Measurements from ENCODE around the gene PADI1.

PADI1 gene

DNA sequence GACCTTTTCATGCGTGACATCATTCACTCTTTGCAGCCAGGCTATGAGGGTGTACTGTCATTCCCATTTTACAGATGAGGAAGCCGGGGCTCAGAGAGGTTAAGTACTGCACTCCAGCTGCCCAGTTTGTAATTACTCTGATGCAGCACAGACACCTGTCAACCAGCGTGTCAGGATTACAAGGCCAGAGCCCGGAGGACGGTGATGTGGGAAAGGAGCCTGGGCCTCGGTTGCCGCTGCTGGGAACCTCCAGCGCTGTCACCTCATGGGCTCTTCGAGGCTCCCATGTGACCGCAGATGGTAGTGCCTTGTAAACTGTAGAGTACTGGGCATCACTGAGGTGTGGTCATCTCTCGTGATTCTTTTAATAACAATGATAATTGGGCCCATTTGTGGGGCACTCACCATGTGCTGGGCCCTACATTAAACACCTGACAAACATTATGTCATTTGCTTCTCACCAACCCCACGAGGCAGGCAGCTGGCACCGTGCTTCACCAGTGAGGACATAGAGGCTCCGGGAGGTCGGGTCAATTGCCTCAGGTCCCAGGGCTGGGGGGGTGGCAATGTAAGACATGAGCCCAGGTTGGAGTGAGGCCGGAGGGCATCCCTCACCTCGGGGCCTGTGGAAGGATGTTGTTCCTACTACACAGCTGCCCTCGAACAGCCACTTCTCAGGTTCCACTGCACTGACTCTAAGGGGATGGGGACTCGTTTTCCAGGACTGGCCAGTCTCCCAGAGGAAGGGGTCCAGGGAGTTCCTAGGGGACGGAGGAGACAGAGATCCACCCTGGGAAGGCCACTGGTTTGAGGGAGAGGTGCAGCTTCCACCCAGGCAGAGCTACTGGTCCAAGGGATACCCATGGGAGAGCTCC, 42.8 kb upstream of the PADI1 start:
- Histone ChIP-seq H3K36me3 (no peaks in the 10 kb centered on the region), H3K9me3 (ENCODE audit: severe bottlenecking) (no peaks in the 10 kb centered on the region), H3K4me3 (ENCODE audit: low read depth, low read length) (no peak overlapping the region), H3K27ac (no peak overlapping the region), H3K27me3 (ENCODE audit: insufficient read depth, low read depth, severe bottlenecking) (no peaks in the 10 kb centered on the region)
- TF ChIP-seq, protein P1, sequence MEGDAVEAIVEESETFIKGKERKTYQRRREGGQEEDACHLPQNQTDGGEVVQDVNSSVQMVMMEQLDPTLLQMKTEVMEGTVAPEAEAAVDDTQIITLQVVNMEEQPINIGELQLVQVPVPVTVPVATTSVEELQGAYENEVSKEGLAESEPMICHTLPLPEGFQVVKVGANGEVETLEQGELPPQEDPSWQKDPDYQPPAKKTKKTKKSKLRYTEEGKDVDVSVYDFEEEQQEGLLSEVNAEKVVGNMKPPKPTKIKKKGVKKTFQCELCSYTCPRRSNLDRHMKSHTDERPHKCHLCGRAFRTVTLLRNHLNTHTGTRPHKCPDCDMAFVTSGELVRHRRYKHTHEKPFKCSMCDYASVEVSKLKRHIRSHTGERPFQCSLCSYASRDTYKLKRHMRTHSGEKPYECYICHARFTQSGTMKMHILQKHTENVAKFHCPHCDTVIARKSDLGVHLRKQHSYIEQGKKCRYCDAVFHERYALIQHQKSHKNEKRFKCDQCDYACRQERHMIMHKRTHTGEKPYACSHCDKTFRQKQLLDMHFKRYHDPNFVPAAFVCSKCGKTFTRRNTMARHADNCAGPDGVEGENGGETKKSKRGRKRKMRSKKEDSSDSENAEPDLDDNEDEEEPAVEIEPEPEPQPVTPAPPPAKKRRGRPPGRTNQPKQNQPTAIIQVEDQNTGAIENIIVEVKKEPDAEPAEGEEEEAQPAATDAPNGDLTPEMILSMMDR (IDR thresholded peaks at IDR 0.05; ENCODE audit: low read depth, low read length): no peak
- DNase-seq: no peak

DNA sequence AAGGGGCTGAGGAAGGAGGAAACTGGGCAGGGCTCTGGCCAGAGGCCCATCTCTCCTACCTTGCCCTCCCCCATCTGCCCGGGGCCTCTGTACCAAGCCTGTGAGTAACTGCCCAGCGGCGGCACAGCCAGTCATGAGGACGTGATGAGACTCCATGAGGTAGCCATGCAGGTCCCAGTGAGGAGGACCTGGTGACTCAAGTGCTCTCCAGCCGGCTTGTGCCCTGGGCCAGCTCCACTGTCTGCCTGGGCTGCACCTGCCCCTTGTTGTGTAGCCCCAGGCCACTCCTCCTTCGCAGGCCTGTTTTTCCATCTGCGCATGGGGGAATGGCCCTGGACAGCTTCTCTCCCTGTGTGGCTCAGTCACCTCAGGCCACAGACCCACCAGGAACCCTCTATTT, 42.0 kb upstream of the PADI1 start:
- no peaks in the 10 kb centered on the region for H3K27me3 ChIP-seq (ENCODE audit: insufficient read depth, low read depth, severe bottlenecking)
- DNase-seq: no peak
- no peaks in the 10 kb centered on the region for H3K36me3 ChIP-seq
- no peak overlapping the region for H3K27ac ChIP-seq
- H3K9me3 ChIP-seq (ENCODE audit: severe bottlenecking): no peaks in the 10 kb centered on the region
- TF ChIP-seq, protein P1 (IDR thresholded peaks at IDR 0.05; ENCODE audit: low read depth, low read length): no peak
- H3K4me3 ChIP-seq (ENCODE audit: low read depth, low read length): no peak overlapping the region

DNA sequence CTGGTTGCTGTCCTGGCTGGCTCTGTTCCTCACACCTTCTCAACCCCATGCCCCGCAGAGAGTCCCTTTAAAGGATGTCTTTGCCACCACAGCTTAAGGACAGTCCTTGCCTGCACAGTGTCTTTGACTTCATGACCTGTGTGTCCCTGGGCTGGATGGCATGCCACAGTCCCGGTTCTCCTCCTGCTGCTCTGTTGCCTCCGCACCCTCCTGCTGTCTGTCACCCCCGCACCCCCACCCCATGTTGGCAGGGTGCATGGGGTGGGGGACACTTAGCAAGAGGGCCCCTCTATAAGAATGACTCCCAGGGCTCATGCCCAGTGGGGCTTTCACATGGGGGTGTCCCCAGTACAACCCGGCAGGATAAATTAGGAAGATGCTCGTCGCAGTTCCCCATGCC, 41.6 kb upstream of the PADI1 start:
- DNase-seq: no peak
- TF ChIP-seq, protein P1 (IDR thresholded peaks at IDR 0.05; ENCODE audit: low read depth, low read length): no peak
- no peaks in the 10 kb centered on the region for H3K9me3 ChIP-seq (ENCODE audit: severe bottlenecking)
- H3K4me3 ChIP-seq (ENCODE audit: low read depth, low read length): no peak overlapping the region
- no peaks in the 10 kb centered on the region for H3K36me3 ChIP-seq
- no peaks in the 10 kb centered on the region for H3K27me3 ChIP-seq (ENCODE audit: insufficient read depth, low read depth, severe bottlenecking)
- no peak overlapping the region for H3K27ac ChIP-seq

DNA sequence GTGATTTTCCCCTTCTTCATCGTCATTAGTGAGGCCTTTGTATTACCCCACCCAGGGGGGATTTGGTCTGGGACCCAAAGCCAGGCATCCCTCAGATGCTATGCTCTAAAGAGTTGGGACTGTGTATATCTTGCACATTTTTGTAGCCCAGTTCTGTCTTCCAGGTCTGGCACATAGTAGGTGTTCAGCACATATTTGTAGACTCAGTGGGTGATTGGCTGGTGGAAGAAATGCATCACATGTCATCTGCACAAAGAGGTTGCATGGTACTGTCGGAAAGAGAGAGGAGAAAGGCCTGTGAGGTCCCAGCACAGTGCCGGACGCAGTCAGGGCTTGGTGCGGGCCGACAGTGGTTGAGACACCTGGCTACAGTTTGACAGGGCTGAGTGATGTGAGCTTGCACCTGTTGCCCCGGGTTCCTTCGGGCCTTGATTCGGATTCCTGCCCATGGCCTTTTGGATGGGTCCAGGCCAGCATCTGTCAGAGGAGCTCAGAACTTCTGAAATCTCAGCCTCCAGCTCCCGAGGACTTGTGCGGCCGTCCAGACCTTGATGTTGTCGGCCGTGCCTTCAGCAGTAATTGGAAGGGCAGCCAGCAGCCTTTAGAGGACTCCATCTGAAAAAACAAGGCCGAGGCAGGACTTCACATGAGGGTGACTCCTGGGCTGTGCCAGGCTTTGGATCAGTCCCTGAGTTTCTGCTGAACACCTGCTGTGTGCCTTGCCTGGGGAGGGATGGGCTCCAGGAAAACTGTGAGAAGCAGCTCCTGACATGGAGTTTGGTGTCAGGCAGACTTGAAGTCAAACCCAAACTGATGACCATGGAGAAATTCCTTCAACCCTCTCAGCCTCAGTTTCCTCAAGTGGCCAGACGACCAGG, 40.9 kb upstream of the PADI1 start:
- no peaks in the 10 kb centered on the region for H3K27me3 ChIP-seq (ENCODE audit: insufficient read depth, low read depth, severe bottlenecking)
- DNase-seq: no peak
- H3K4me3 ChIP-seq (ENCODE audit: low read depth, low read length): no peak overlapping the region
- TF ChIP-seq, protein P1 (IDR thresholded peaks at IDR 0.05; ENCODE audit: low read depth, low read length): no peak
- no peak overlapping the region for H3K27ac ChIP-seq
- H3K36me3 ChIP-seq: no peaks in the 10 kb centered on the region
- H3K9me3 ChIP-seq (ENCODE audit: severe bottlenecking): no peaks in the 10 kb centered on the region

DNA sequence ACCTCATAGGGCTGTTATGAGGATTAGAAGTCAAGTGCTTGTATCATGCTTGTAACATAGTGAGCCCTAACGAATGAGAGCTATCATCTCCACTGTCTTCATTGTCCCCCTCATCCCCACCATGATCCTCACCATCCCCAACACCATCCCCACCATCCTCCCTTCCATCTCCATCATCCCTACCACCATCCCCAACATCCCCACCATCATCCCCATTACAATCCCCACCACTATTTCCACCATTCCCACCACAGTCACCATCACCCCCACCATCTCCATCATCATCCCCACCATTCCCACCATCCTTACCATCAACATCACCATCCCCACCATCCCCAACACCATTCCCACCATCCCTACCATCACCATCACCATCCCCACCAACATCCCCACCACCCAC, 39.1 kb upstream of the PADI1 start:
- Histone ChIP-seq H3K36me3 (no peaks in the 10 kb centered on the region), H3K27ac (no peak overlapping the region), H3K4me3 (ENCODE audit: low read depth, low read length) (no peak overlapping the region), H3K9me3 (ENCODE audit: severe bottlenecking) (no peaks in the 10 kb centered on the region), H3K27me3 (ENCODE audit: insufficient read depth, low read depth, severe bottlenecking) (no peaks in the 10 kb centered on the region)
- TF ChIP-seq, protein P1 (IDR thresholded peaks at IDR 0.05; ENCODE audit: low read depth, low read length): no peak
- no peak for DNase-seq

Data from WERI-Rb-1 (cell line).